GM12878 (cell line): Measurements from ENCODE around the gene TMEM120B. TPM values are rescaled to one million over a fixed set of nuclear protein-coding genes. Genes with fewer than 3 reads are reported as not detected.

Experiments used
- ATAC-seq: fragments of 200-7000 bp; cut with Tn5 transposase; 3 replicates; pipeline ENCODE4 v1.9.1; 2020; ENCODE audit warnings: mild to moderate bottlenecking, moderate library complexity
- BruUV-seq: library from RNA; stranded (reverse); fragments of 400-500 nt; replicated peaks from 2 replicates; lab custom pipeline; 2021; lab: Mats Ljungman, UMichigan
- CTCF ChIA-PET: fragments of 300-600 bp; sonication (Branson Sonifier 250); formaldehyde crosslinking; extraction: SDS; loops from one replicate; lab custom pipeline; 2021; ENCODE audit warnings: inconsistent platforms; lab: Yijun Ruan, JAX
- POLR2A ChIA-PET: fragments of 350-600 bp; formaldehyde crosslinking; extraction: SDS; loops from one replicate; lab custom pipeline; 2021; ENCODE audit warnings: inconsistent platforms; lab: Charles Lee
- RAD21 ChIA-PET: fragments of 300-600 bp; sonication (Branson Sonifier 250); formaldehyde crosslinking; loops from one replicate; lab custom pipeline; 2023; ENCODE audit warnings: antibody characterized with exemption; ENCODE audit not compliant: unreplicated experiment; lab: Charles Lee
- SMC1A ChIA-PET: fragments of 300-600 bp; sonication (Branson Sonifier 250); formaldehyde crosslinking; loops from one replicate; lab custom pipeline; 2023; ENCODE audit not compliant: unreplicated experiment, uncharacterized antibody; lab: Charles Lee
- DNase-seq: peaks from one replicate; pipeline ENCODE4 v3.0.0-alpha.2; 2011; ENCODE audit warnings: low read depth, low spot score
- FAIRE-seq: peaks from 3 replicates; lab custom pipeline; 2011; peaks lifted over from hg19 to GRCh38; lab: Jason Lieb, UNC
- H2AFZ ChIP-seq: 2 replicates; pipeline ENCODE4 v1.6.0; 2011; ENCODE audit warnings: low read depth, low read length, control low read depth; ENCODE audit not compliant: control insufficient read depth
- H3K27ac ChIP-seq: 2 replicates; pipeline ENCODE4 v1.5.1; 2011; ENCODE audit warnings: control low read depth; ENCODE audit not compliant: control insufficient read depth, insufficient read depth
- H3K27me3 ChIP-seq, 2 experiments: replicated peaks in 1 of 2; 2 replicates each; pipeline versions ENCODE4 v1.6.0 to v1.6.1; 2011; ENCODE audit warnings: low read length in 1 of 2; ENCODE audit not compliant: control insufficient read depth in 2 of 2, insufficient read depth in 2 of 2
- H3K36me3 ChIP-seq, 2 experiments: 2 replicates each; pipeline ENCODE4 v1.5.1; 2011; ENCODE audit warnings: low read length in 1 of 2; ENCODE audit not compliant: control insufficient read depth in 2 of 2, insufficient read depth in 2 of 2
- H3K4me1 ChIP-seq: 2 replicates; pipeline ENCODE4 v1.6.1; 2011; ENCODE audit warnings: mild to moderate bottlenecking, low read length, moderate library complexity, mixed read lengths; ENCODE audit not compliant: control insufficient read depth, insufficient read depth
- H3K4me2 ChIP-seq: 2 replicates; pipeline ENCODE4 v1.6.0; 2011; ENCODE audit warnings: control low read depth; ENCODE audit not compliant: control insufficient read depth, insufficient read depth
- H3K4me3 ChIP-seq: fragments of 200-600 bp; sonication (generic); 2 replicates; pipeline ENCODE4 v1.5.1; 2016
- H3K79me2 ChIP-seq: 2 replicates; pipeline ENCODE4 v1.6.0; 2011; ENCODE audit warnings: low read length; ENCODE audit not compliant: control insufficient read depth, insufficient read depth
- H3K9ac ChIP-seq: 2 replicates; pipeline ENCODE4 v1.8.0; 2011; ENCODE audit warnings: low read length, control low read depth, mixed read lengths; ENCODE audit not compliant: control insufficient read depth, insufficient read depth
- H3K9me3 ChIP-seq: replicated peaks from 3 replicates; pipeline ENCODE4 v1.5.1; 2011; ENCODE audit warnings: mild to moderate bottlenecking, low read length; ENCODE audit not compliant: control insufficient read depth, insufficient read depth
- H4K20me1 ChIP-seq: 2 replicates; pipeline ENCODE4 v1.6.0; 2011; ENCODE audit not compliant: control insufficient read depth, insufficient read depth
- BHLHE40 ChIP-seq, 2 experiments: fragments of 450-650 bp in 1 of 2; IDR thresholded peaks; 2 replicates each; pipeline ENCODE4 v1.6.1; 2011 to 2017; ENCODE audit warnings: low read depth in 2 of 2, borderline replicate concordance in 1 of 2, improper control_type of control experiment in 1 of 2, low read length in 1 of 2, mild to moderate bottlenecking in 1 of 2
- EED ChIP-seq: sonication (generic); IDR thresholded peaks from 2 replicates; pipeline ENCODE4 v1.6.1; 2016; ENCODE audit warnings: antibody characterized with exemption, low read depth
- FOXK2 ChIP-seq: fragments of 450-650 bp; IDR thresholded peaks from 2 replicates; pipeline ENCODE4 v1.6.1; 2017; ENCODE audit warnings: mild to moderate bottlenecking, moderate library complexity
- IKZF1 ChIP-seq: fragments of 450-650 bp; conservative IDR thresholded peaks from 2 replicates; pipeline ENCODE4 v1.6.1; 2017; ENCODE audit warnings: antibody characterized with exemption, mild to moderate bottlenecking
- NBN ChIP-seq: fragments of 450-650 bp; IDR thresholded peaks from 2 replicates; pipeline ENCODE4 v1.6.1; 2016
- NFYA ChIP-seq: IDR thresholded peaks from 2 replicates; pipeline ENCODE4 v1.6.1; 2011; ENCODE audit warnings: low read depth, mild to moderate bottlenecking, low read length, improper control_type of control experiment, borderline replicate concordance
- POLR2A ChIP-seq: IDR thresholded peaks from 2 replicates; pipeline ENCODE4 v1.6.1; 2011; ENCODE audit warnings: low read depth, mild to moderate bottlenecking, low read length
- RB1 ChIP-seq: fragments of 450-650 bp; formaldehyde crosslinking; IDR thresholded peaks from 2 replicates; pipeline ENCODE4 v1.6.1; 2017; ENCODE audit warnings: mild to moderate bottlenecking, borderline replicate concordance
- RCOR1 ChIP-seq: conservative IDR thresholded peaks from 2 replicates; pipeline ENCODE4 v1.6.1; 2012; ENCODE audit warnings: low read depth, low read length, improper control_type of control experiment
- SRF ChIP-seq, 2 experiments: IDR thresholded peaks; 2 replicates each; pipeline ENCODE4 v1.6.1; 2011; ENCODE audit warnings: low read depth in 2 of 2, low read length in 2 of 2, mild to moderate bottlenecking in 1 of 2, moderate library complexity in 1 of 2
- WRNIP1 ChIP-seq: IDR thresholded peaks from 2 replicates; pipeline ENCODE4 v1.6.1; 2011; ENCODE audit warnings: low read depth, low read length, improper control_type of control experiment, borderline replicate concordance
- WGBS: methylation state at CpG from one replicate; pipeline ENCODE4 v1.1.6; 2016; ENCODE audit warnings: low lambda C conversion rate; ENCODE audit not compliant: insufficient replicate concordance, insufficient coverage; ENCODE audit errors: missing lambda C conversion rate; 5-methylcytosine and 5-hydroxymethylcytosine counted together
- in situ Hi-C: fragments of 300-500 bp; cut with MboI; formaldehyde crosslinking; loops from 9 replicates; pipeline ENCODE4 v1.14.3; 2018; ENCODE audit warnings: mixed read lengths
- intact Hi-C: fragments of 100-400 bp; cut with micrococcal nuclease; formaldehyde crosslinking; loops from one replicate; pipeline ENCODE4 v1.14.2; 2022; ENCODE audit not compliant: unreplicated experiment
- polyA plus RNA-seq, 11 experiments: library from polyadenylated mRNA; depleted of rRNA in 4 of 11; unstranded in 6 of 11; stranded (reverse) in 5 of 11; fragments of >200 nt; fragmentation: Nextera tagmentation in 4 of 11; fragmentation: Illumina TruSeq in 1 of 11; extraction: Ambion mirVana in 4 of 11; extraction: Trizol in 1 of 11; gene quantifications; 1 replicate in 1 of 11; 2 replicates in 10 of 11; pipeline versions ENCODE4 v1.2.1 to v1.2.3, GENCODE V29; 2011 to 2016; ENCODE audit warnings: inconsistent platforms in 2 of 11, missing spikeins in 2 of 11, low read depth in 1 of 11
- total RNA-seq, 4 experiments: library from RNA; depleted of rRNA in 3 of 4; stranded (reverse); fragments of >200 nt in 3 of 4; fragmentation: Illumina TruSeq in 1 of 4; extraction: Trizol in 1 of 4; gene quantifications; 2 replicates each; pipeline versions ENCODE4 v1.2.1 to v1.2.3, GENCODE V29; 2013 to 2021
- TF ChIP-seq, protein P1 (sequence below): fragments of 450-650 bp; formaldehyde crosslinking; IDR thresholded peaks from 2 replicates; pipeline ENCODE4 v1.5.0; 2022; ENCODE audit warnings: mild to moderate bottlenecking, missing genetic modification characterization
- TF ChIP-seq, protein P2 (sequence below): IDR thresholded peaks from 2 replicates; pipeline ENCODE4 v1.6.1; 2011; ENCODE audit warnings: low read depth, low read length, improper control_type of control experiment, borderline replicate concordance
- TF ChIP-seq, protein P3 (sequence below): IDR thresholded peaks from 2 replicates; pipeline ENCODE4 v1.6.1; 2011; ENCODE audit warnings: borderline replicate concordance, low read depth, mild to moderate bottlenecking, moderate library complexity, mixed read lengths, low read length; ENCODE audit not compliant: insufficient read depth; ENCODE audit errors: extremely low read length

The TMEM120B gene
- total and polyA plus RNA-seq, 10 of the 15 experiments (the other 5 are each of a cell fraction or from before 2014, with no cell fraction given) = 4.0 to 26.2 (median 9.2) TPM

DNA sequence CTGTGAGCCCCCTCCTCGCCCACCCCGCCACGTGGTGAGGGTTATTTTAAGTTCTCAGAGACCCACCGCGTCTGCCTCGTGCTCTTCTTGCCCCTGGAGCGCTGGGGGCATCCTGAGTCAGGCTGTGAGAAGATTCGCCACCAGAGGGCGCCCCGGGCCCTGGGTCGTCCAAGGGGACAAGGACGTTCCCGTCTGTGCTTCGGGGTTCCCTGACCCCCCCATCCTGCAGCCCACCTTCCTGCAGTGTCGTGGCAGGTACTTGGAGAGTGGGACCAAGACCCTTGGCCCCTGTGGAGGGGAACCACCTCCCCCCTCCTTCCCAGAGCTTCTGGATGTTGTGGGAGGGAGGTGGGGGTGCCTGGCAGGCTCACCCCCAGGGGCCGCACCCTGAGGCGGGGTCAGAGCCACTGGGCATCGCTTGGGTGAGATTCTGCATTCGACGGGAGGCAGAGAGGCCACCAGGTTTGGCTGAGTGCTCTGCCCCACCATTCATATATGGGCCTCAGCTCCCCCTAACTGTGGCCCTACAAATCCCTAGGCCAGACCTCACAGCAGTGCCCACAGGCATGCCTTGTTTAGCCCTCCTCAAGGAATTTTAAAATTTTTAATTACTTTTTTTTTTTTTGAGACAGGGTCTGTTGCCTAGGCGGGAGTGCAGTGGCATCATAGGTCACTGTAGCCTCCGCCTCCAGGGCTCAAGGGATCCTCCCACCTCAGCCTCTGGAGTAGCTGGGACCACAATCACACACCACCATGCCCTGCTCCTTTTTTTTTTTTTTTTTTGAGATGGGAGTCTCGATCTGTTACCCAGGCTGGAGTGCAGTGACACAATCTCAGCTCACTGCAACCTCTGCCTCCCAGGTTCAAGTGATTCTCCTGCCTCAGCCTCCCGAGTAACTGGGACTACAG, 63.9 kb downstream of the TMEM120B start (continued):
- TF ChIP-seq RCOR1 (no peak), EED (0 out of 2 replicates have a peak, but pooled peaks have one; percentile 31), NBN (peak; percentile 58; the same call in 1 of the 2 replicates), BHLHE40 (IDR thresholded peaks at IDR 0.05; ENCODE audit: borderline replicate concordance in 1 of 2, low read depth in 2 of 2, low read length in 1 of 2) (peak; percentile 33 to 41; a peak in 1 of 4 replicates), FOXK2 (no peak), WRNIP1 (no peak)

DNA sequence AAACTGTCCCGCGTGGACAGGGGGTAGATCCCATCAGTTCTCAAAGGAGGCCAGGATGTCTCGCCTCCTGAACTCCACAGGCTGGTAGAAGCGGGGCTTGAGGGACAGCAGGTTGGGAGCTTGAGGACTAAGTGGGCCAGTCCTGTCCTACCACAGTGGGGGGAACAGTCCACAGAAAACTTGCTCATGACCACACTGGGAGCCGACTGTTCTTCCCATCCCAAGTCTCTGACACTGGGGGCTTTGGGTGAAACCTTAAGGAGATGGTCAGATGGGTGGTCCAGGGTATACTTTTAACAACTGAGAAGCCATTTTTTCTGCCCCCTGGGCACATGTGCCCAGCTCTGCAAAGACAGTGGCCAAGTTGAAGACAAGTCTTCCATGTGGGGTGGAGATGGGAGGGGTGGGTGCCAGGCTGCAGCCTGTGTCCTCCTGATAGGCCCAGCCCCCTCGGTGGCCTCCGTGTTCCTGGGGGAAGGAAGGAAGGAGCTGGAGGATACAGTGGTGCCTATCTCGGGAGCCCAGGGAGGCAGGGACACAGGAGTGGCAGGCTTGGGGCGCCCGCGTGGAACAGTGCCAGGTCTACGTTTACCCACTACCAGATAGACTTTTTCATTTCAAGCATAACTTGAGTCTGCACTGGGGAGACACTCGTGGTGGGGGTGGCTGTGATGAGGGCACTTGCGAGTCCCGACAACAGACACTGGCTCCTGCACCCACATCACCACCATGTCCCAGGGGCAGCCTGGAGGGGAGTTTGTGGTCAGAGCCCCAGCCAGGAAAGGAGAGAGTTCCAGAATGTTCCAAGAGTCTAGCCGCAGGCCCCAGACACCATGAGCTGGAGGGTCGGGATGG, 66.2 kb downstream of the TMEM120B start:
- ChIA-PET CTCF (interaction anchor here (1.1 to 15.0 kb wide), 3 partner anchors 13 to 66 kb away, joined by 3 to 492 read pairs (median 6); partner anchors contain the start of genes RHOF and TMEM120B), SMC1A (interaction anchor here (1.6 to 3.9 kb wide), 2 partner anchors 15 to 34 kb away, joined by 3 to 57 read pairs; partner anchors contain the start of gene RHOF), RAD21 (interaction anchor here (11.5 kb wide), 1 partner anchor 13 kb away, joined by 230 read pairs; the partner anchor contains the start of gene RHOF), POLR2A (interaction anchor here (0.6 to 3.5 kb wide), 3 partner anchors 16 to 225 kb away, joined by 3 to 26 read pairs (median 3); partner anchors contain the start of gene RHOF)
- Histone ChIP-seq H3K4me3 (no peak overlapping the region), H3K27me3 (no peaks in the 10 kb centered on the region), H3K9me3 (no peaks in the 10 kb centered on the region), H3K9ac (no peak overlapping the region), H4K20me1 (no peaks in the 10 kb centered on the region), H3K4me1 (peaks cover 38% of the 10 kb centered on the region), H3K27ac (no peak overlapping the region), H3K36me3 (peaks cover 18 to 26% of the 10 kb centered on the region in 2 experiments), H2AFZ (no peak overlapping the region), H3K4me2 (no peak overlapping the region), H3K79me2 (peaks cover 25% of the 10 kb centered on the region)
- intact Hi-C loops = no loop called here
- DNase-seq = no peak
- in situ Hi-C loops = no loop called here
- BruUV-seq = no TSS peak
- WGBS = 86% methylated on average over 16 of the region's 17 CpGs
- ATAC-seq = no peak
- FAIRE-seq = no peak
- TF ChIP-seq, protein P1, sequence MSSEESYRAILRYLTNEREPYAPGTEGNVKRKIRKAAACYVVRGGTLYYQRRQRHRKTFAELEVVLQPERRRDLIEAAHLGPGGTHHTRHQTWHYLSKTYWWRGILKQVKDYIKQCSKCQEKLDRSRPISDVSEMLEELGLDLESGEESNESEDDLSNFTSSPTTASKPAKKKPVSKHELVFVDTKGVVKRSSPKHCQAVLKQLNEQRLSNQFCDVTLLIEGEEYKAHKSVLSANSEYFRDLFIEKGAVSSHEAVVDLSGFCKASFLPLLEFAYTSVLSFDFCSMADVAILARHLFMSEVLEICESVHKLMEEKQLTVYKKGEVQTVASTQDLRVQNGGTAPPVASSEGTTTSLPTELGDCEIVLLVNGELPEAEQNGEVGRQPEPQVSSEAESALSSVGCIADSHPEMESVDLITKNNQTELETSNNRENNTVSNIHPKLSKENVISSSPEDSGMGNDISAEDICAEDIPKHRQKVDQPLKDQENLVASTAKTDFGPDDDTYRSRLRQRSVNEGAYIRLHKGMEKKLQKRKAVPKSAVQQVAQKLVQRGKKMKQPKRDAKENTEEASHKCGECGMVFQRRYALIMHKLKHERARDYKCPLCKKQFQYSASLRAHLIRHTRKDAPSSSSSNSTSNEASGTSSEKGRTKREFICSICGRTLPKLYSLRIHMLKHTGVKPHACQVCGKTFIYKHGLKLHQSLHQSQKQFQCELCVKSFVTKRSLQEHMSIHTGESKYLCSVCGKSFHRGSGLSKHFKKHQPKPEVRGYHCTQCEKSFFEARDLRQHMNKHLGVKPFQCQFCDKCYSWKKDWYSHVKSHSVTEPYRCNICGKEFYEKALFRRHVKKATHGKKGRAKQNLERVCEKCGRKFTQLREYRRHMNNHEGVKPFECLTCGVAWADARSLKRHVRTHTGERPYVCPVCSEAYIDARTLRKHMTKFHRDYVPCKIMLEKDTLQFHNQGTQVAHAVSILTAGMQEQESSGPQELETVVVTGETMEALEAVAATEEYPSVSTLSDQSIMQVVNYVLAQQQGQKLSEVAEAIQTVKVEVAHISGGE = no peak
- TF ChIP-seq SRF (IDR thresholded peaks at IDR 0.05; ENCODE audit: low read depth in 2 of 2, low read length in 2 of 2) = no peak
- no peak for TF ChIP-seq IKZF1
- TF ChIP-seq POLR2A = peak; percentile 53
- TF ChIP-seq RB1 = no peak
- TF ChIP-seq NFYA = no peak
- TF ChIP-seq, protein P2, sequence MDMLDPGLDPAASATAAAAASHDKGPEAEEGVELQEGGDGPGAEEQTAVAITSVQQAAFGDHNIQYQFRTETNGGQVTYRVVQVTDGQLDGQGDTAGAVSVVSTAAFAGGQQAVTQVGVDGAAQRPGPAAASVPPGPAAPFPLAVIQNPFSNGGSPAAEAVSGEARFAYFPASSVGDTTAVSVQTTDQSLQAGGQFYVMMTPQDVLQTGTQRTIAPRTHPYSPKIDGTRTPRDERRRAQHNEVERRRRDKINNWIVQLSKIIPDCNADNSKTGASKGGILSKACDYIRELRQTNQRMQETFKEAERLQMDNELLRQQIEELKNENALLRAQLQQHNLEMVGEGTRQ = no peak
- TF ChIP-seq, protein P3, sequence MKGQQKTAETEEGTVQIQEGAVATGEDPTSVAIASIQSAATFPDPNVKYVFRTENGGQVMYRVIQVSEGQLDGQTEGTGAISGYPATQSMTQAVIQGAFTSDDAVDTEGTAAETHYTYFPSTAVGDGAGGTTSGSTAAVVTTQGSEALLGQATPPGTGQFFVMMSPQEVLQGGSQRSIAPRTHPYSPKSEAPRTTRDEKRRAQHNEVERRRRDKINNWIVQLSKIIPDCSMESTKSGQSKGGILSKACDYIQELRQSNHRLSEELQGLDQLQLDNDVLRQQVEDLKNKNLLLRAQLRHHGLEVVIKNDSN = no peak
- TF ChIP-seq, all 136 proteins: peak for 1
